ENCODE data around the gene YEATS4.
"Not testable (repeated sequence)": the region's sequence is repeated elsewhere in the genome, so short reads cannot be mapped to it uniquely, and the experiment has no call there.

The YEATS4 gene

DNA sequence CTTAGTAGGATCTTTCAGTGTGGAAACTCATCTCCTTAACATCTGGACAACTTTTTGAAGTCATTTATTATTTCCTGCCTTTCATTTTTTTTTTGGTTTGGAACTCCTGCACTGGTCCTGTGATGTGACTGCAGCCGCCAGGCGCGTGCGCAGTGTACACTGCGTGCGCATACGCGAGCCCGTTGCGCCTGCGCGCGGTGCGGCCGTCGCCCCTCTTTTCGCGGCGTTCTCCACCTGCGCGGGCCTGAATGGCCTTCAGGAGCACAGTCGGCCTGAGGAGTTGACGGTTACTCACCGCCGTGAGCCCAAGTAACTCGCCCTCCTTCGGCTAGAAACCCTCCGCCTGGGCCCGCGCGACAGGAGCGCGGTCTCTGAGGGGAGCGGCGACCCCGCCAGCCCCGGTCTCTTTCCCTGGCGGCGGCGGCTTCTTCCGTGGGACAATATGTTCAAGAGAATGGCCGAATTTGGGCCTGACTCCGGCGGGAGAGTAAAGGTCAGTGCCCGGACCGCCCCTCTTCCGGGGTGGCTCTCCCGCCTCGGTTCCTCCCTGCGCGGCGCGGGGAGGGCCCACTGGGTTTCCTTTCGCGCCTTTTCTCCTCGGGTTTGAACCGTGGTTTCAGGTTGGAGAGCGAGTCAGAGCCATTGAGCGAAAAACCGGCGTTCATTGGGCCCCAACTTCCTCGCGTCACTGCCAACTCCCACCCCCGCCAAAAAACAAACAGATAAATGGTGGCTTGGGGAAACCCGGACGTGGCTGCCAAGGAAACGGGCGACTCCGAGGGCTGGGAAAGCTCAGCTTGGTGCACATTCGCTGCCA, at the start of gene YEATS4:
YEATS4 (plus strand) TSS at position 213 of the 817 bp plus-strand sequence; CDS start at position 443, 230 bp downstream.
- DNase-seq (ENCODE audit: low read depth in 2 of 2, low spot score in 1 of 2), result peak; percentile 64 to 69

DNA sequence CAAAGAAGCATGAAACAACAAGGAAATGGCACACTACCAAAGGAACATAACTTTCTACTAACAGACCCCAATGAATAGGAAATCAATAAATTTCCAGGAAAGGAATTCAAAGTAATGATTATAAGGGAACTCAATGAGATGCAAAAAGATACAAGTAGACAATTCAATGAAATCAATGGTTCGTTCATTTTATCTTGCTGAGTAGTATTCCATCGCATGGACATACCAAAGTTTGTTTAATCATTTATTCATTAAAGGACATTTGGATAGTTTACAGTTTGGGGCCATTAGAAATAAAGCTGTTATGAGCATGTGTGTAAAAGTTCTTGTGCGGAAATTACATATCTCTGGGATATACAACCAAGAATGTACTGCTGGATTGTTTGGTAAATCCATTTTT, 46.3 kb upstream of the YEATS4 start:
- DNase-seq (ENCODE audit: low read depth in 2 of 2, low spot score in 1 of 2), result no peak

DNA sequence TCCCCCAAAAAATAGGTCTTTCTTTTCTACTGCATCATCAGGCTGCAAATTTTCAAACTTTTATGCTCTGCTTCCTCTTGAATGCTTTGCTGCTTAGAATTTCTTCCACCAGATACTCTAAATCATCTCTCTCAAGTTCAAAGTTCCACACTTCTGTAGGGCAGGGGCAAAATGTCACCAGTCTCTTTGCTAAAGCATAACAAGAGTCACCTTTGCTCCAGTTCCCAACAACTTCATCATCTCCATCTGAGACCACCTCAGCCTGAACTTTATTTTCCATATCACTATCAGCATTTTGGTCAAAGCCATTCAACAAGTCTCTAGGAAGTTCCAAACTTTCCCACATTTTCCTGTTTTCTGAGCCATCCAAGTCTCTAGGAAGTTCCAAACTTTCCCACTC, 42.8 kb upstream of the YEATS4 start:
- not testable (repeated sequence) for DNase-seq (ENCODE audit: low read depth in 2 of 2, low spot score in 1 of 2)

DNA sequence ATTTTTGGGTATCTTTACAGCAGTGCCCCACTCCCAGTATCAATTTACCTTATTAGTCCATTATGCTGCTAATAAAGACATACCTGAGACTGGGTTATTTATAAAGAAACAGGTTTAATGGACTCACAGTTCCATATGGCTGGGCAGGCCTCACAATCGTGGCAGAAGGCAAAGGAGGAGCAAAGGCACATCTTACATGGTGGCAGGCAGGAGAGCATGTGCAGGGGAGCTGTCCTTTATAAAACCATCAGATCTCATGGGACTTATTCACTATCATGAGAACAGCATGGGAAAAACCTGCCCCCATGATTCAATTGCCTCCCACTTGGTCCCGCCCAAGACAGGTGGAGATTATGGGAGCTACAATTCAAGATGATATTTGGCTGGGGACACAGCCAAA, 42.3 kb upstream of the YEATS4 start:
- not testable (repeated sequence) for DNase-seq (ENCODE audit: low read depth in 2 of 2, low spot score in 1 of 2)

DNA sequence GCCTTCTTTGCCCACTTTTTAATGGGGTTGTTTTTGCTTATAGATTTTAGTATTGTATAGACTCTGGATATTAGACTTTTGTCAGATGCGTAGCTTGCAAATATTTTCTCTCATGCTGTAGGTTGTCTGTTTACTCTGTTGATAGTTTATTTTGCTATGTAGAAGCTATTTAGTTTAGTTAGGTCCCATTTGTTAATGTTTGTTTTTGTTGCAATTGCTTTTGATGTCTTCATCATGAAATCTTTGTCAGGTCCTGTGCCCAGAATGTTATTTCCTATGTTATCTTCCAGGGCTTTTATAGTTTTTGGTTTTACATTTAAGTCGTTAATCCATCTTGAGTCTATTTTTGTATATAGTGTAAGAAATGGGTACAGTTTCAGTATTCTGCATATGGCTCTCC, 41.3 kb upstream of the YEATS4 start:
- DNase-seq (ENCODE audit: low read depth in 2 of 2, low spot score in 1 of 2), result no peak

DNA sequence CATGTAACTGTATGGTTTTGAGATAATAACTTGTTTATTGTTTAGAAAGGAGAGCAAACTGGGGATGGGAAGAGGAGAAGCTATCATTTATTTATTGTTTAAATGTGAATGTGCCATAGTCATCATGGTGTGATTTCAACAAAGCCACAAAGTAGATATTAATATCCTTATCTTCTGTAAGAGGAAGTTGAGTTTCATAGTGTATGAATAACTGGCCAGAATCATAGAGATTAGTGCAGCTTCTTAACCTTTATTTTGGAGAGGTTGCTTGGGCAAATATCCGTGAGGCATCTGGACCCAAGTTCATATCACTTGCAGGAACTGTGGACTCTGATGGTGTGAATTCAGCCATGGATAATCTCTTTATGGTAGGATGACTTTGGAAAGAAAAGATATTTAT, 38.2 kb upstream of the YEATS4 start:
- DNase-seq (ENCODE audit: low read depth in 2 of 2, low spot score in 1 of 2), result no peak

DNA sequence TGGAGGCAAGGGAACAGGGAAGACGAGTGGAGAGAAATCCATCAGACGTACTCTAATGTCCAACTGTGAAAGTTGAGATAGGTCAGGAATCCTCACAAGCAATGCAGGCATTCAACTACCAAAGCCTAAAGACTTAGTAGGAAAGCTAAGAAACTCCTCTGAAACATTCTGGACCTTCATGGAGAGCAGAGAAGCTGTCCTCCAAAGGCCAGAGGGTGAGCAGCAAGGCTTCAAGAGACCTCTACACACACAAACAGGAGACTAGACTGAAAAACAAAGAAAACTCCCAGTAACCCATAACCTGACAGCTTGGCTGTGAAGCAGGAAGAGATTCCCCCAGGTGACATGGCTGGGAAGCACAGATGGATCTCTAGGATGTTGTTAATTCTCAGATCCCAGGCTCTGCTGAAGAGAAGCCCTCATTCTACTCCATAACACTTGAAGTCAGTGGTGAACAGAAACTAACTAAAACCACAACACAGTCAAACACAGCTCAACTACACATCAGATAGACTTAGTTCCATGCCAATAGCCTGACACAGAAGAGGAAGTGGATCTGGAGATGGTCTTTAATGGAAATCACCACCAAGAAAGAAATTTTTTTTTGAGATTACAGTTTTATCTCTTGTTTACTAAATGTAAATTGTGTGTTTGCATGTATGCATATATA, 34.6 kb upstream of the YEATS4 start:
- no peak for DNase-seq (ENCODE audit: low read depth in 2 of 2, low spot score in 1 of 2)

DNA sequence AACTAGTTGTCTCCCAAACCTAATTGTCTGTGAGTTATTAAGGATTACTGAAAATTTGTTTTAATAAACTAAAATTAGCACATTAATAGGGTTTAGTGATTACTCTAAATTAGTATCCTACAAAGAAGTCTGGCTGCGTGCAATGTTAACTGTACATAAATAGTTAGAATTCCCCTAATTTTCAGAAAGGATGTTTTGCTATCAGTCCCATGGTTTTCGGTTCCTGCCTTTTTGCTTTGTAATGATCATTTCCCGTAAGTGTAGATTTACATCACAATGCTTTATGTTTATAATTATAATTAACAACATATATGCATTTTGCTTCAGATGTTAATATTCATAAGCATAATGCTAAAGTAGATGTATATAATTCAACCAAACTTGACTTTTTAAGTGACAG, 31.1 kb upstream of the YEATS4 start:
- no peak for DNase-seq (ENCODE audit: low read depth in 2 of 2, low spot score in 1 of 2)

DNA sequence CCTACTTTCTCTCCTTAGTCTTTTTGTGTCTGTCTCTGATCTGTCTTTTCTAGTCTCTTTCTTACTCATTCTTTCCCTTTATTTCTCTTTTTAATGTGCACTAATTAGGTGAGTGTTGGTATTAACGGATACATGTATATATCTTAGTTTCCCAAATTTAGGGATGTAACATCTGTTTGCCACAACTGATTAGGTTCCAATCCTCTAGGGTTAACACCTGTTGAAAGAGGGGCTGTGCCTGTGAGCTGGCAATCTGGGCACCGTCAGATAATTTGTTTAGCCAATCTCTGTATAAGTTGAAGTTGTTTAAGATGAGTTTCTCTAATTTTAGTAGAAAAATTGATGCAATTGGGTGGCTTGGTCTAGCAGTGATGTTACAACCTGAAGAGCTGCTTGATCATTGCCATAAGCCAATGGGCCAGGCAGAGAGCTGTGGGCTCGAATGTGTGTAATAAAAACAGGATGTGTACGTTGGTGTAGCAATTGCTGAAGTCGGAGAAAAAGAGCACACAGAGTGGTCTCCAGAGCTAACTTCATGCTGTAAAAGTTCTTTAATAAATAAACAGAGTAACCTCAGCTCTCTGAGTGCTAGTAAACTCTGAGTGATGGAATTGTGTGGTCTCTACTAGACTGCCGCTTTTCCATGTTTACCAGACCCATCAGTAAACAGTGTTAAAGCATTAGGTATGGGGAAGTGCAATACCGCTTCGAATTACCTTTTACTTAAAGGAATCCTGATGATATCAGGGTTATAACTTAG, 29.7 kb upstream of the YEATS4 start:
- no peak for DNase-seq (ENCODE audit: low read depth in 2 of 2, low spot score in 1 of 2)

DNA sequence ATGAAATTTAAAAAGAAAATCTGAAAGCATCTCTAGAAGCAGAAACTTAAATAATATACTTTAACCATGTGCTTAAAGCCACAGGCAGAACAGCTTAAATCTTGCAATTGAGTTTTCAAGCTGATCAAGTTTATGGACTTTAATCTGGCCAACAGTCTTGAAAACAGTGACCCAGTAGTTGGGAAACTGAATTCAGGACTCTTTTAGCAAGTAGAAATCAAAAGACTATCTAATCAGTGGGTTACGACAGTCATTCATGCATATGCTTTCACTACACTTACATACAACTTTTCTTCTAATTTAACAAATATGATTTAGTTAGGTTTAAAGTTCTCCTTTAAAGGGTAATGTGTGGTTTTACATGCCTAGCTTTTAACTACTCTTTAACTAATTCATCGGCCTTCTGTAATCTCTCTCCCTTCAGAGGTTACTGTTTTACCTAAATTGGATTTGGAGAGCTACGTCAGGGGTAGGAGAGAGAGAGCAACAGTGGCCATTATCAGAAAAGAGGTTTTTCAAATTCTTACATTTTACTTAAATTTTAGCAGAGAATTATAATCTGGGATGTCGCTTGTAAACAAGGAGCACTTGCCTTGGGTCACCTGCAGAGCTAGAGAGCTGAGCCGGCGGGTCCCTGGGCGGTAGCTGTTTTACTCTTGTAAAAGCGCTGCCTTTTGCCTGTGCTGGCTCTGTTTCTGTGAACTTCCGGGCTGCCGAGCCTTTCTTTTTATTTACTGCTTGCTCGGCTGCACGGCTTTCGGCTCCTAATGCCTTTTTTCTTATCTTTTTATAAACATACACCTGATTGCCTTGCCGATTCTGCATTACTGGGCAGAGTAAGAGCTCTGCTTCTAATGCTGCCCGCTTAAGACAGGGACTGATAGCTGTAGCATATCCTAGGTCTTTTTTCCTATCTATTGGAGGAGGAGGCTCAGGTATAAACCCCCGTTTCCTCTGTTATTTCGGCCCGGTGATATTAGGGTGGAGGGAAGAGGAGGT, 28.8 kb upstream of the YEATS4 start:
- peak in 1 of 2 donors; percentile 23 for DNase-seq (ENCODE audit: low read depth in 2 of 2, low spot score in 1 of 2)

DNA sequence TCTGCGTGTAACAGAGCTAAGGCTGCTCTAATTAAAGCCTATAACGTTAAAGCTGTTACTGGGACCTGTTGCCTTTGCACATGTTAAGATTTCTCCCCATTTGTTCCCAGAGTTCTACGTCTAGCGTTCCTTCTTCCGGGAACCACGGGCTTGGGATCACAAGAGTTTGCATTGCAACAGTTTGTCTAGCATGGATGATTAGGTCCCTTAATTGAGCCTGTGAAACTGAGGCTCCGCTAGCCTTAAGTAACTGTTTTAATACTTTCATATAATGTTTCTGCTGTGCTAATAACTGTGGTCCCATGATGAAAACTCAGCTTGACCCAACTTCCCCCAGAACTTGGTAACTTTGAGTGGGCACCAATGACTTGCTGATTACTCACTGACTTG, 28.0 kb upstream of the YEATS4 start:
- DNase-seq (ENCODE audit: low read depth in 2 of 2, low spot score in 1 of 2), result no peak

DNA sequence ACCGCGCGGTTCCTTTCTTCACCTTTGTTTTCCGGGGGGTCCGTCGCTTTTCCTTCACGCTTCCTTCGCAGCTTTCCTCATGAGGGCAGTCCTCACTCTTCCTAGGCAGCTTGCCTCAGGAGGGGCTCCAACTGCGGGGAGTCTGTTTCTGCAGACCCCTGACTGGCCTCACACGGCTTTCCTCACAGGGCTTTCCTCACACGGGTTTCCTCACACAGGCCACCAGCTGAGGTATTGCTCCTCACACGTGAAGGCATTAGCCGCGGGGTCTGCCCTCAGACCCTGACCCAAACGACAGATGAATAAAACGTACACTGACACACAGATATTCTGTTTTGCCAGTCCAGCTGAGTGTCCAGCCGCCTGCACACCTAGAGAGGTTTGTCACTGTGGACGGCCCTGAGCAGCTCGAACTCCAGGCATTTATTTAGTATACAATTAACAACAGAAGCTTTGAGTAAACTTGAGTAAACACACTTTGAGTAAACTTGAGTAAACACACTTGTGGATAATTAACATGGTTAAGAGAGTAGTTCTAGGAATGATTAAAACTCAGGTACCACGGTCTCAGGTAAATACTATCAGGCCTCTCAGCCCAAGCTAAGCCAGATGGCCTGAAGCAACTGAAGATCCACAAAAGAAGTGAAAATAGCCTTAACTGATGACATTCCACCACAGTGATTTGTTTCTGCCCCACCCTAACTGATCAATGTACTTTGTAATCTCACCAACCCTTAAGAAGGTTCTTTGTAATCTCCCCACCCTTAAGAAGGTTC, 27.4 kb upstream of the YEATS4 start:
- DNase-seq (ENCODE audit: low read depth in 2 of 2, low spot score in 1 of 2), result no peak

DNA sequence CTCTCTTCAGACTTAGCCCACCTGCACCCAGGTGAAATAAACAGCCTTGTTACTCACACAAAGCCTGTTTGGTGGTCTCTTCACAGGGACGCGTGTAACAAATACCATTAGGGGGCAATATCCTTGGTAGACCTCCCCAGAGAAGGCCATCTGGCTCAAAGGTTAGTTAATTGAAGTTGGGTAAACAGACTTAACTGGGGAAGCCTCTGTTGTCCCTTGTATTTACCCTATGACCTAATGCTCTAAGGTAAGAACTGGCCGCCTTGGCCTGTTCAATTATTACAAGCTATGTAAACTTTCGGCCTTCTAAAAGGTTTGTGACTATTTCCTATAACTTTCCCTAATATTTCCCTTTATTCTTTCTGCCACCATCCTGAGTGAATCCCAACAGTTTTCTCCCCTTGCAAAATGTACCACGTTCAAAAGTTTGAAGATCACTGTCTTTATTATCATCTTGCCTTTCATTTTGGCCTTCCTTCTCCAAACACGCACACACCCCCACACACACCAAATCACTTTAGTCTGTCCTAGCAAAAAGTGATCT, 26.7 kb upstream of the YEATS4 start:
- no peak for DNase-seq (ENCODE audit: low read depth in 2 of 2, low spot score in 1 of 2)

DNA sequence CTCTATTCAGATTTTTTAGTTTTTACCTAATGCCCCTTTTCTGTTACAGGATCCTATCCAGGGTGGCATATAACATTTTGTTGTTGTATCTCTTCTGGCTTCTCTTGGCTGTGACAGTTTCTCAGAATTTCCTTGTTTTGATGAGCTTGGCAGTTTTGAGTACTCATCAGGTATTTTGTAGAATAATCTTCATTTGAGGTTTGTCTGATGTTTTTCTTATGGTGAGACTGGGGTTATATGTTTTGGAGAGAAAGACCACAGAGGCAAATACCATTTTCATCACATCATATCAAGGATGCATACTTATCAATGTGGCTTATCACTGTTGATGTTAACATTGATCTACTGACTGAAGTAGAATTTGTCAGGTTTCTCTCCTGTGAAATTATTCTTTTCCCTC, 25.4 kb upstream of the YEATS4 start:
- DNase-seq (ENCODE audit: low read depth in 2 of 2, low spot score in 1 of 2), result no peak

DNA sequence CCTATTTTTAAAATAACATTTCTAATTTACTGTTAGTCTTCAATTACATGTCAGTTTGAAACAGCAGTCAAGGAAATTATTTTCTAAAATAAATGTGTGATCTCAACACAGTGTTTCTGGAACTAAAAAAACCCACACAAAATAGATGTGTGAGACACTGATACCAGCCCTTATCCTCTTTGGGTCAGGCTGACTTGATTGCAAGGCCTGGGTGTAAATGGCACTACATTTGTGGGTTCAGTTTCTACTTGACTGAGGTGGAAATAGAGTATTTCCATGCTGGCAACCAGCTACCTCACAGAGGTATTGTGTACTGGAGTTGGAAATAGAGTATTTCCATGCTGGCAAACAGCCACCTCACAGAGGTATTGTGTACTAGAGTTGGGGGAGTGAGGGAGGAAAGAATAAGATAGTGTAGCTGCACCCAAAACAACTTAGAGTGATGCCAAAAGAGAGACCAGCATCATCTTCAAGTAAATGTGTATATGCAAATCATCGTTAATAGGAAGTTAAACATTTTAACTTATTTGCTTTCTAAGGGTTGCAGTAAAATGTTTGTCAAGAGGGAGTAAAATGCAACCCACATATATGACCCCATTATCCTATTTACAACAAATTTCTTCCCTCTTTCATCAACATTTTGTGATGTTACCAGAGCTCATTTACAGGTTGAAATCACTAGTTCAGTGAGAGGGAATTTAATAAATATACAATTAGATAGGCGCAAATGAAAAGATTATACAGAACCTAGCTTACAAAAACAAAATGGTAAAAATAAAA, 22.0 kb upstream of the YEATS4 start:
- DNase-seq (ENCODE audit: low read depth in 2 of 2, low spot score in 1 of 2), result no peak

DNA sequence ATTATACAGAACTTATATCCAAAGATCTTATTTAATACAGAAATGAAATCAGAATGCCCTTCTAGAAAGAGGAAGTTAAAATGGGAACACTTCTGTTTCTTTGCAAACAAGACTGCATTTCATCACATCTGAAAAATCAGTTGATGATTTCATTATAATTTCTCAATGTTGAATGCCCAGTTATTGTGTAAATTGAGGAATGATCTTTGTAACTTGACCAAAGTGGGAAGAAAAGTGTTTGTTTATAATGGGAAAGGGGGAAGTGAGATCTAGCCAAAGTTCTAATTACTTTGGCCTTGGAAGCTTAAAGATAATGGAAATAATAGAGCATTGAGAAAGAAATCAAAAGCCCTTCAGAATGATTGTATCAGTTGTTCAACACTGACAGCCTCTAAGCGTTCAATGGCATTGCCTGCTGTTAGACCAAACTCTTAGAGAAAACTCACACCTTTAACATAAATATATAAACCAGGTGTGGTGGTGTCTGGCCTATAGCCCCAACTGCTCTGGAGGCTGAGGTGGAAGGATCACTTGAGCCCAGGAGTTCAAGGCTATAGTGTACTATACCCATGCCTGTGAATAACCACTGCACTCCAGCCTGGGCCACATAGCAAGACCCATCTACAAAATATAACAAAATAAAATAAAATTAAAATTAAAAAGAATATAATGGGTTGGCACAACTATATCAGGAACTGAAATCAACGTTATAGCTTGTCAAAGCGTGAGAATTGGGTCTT, 21.3 kb upstream of the YEATS4 start:
- DNase-seq (ENCODE audit: low read depth in 2 of 2, low spot score in 1 of 2), result no peak

DNA sequence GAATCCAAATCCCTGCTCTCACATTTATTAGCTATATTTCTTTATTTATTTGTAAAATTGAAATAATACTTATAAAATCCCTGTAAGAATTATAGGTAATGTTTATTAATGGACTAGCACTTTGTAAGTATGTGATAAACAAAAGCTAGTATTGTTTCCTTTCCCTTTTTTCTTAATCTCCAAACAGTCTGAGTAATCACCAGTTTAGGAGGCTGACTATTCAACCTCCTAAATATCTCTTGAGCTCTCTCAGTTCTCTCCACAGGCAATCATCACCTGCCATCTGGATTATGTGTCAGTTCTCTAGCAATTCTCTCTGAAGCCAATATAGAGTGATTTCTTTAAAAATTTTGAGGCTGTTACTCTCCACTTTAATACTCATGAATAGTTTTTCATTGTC, 20.6 kb upstream of the YEATS4 start:
- DNase-seq (ENCODE audit: low read depth in 2 of 2, low spot score in 1 of 2), result no peak

DNA sequence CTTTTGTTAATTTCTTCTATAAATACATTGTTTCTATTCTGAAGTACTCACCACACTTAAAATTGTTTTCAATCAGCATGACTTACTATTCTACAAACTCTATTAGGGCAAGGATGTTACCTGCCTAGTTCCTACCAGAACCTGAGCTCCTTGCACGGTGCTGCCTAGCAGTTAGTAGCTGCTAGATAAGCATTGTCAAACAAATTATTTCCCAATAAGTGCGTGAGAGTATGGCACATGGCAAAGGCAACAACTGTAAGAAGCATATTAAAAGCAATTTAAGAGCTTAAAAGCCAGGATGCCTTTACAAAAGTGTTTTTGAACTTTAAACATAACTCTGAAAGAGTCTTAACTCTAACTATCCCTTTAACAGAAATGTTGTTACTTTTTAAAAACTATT, 19.5 kb upstream of the YEATS4 start:
- DNase-seq (ENCODE audit: low read depth in 2 of 2, low spot score in 1 of 2), result no peak
